ENCODE data around the gene TM4SF4.

DNA sequence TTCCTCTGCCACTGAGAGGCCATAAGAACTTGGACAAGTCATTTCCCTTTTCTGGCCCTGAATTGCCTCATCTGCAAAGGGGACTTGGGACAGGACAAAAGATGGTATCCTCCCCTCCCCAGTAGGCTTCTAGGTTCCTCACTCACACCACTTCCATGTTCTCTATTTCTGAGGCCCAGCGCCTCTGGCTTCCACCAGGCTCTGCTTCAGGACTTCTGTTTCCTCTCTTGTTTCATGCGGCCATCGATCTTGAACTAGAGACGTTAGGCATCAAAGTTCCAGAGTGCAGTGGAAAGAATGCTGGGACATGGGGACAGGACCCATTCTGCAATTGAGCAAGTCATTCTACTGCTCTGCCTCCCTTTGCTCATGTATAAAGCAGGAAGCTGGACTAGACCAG is 1.7 kb downstream of the TM4SF4 start:
- TF ChIP-seq POLR2A (IDR thresholded peaks at IDR 0.05; ENCODE audit: low read depth, low read length) = no peak
- no peak for TF ChIP-seq TAF1 (IDR thresholded peaks at IDR 0.05; ENCODE audit: borderline replicate concordance, low read depth, low read length)

All from GM12892 (cell line).